Hindlimb muscle (tissue), 1 donor: ENCODE results near the gene PDE8B. TPM values are rescaled to one million over a fixed set of nuclear protein-coding genes. Genes with fewer than 3 reads are reported as not detected.

Source experiments
- DNase-seq: peaks from one replicate; pipeline ENCODE4 v3.0.0-alpha.2; 2013
- polyA plus RNA-seq: library from polyadenylated mRNA; unstranded; fragments of 120-200 nt; gene quantifications from one replicate; pipeline ENCODE4 v1.2.1, GENCODE V29; 2013; ENCODE audit not compliant: insufficient read length

PDE8B gene
- polyA plus RNA-seq, 1 donor, result 2.4 TPM

DNA sequence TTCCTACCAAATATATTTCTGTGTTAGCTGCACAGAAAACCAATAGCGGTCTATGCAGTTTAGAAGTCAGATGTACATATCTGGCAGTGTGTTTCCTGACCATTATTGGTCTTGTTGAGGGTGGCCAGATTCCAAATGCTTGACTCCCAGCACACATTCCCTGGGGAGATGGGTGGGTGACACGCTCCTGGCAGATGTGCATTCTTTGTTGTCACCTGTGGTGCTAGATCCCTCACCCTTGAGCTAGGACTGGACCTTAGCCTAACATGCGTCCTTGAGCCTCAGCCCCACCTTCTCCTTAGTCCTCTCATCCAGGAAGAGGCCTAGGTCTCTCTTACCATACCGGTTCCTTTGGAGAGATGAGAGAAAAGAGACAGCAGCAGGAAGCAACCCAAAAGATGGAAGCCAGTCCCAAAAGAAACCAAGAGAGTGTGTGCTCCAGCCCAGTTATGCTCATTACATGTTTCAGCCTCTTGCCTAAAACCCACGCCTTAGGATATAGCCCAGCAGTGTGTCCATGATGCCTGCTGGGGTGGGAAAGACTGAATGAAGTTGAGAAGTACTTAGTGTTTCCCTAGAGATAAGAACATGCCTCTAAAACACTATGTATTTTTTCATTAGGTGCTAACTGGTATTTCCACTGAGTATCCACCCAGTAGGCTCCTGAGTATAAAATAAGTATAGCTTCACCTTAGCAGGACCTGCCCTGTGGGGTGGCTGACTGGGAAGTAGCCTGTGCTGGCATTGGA is 116.7 kb downstream of the PDE8B start:
- no peak for DNase-seq

GRCh38 chr5:77328930-77329647 is 118.6 kb downstream of the PDE8B start:
- DNase-seq, result no peak

DNA sequence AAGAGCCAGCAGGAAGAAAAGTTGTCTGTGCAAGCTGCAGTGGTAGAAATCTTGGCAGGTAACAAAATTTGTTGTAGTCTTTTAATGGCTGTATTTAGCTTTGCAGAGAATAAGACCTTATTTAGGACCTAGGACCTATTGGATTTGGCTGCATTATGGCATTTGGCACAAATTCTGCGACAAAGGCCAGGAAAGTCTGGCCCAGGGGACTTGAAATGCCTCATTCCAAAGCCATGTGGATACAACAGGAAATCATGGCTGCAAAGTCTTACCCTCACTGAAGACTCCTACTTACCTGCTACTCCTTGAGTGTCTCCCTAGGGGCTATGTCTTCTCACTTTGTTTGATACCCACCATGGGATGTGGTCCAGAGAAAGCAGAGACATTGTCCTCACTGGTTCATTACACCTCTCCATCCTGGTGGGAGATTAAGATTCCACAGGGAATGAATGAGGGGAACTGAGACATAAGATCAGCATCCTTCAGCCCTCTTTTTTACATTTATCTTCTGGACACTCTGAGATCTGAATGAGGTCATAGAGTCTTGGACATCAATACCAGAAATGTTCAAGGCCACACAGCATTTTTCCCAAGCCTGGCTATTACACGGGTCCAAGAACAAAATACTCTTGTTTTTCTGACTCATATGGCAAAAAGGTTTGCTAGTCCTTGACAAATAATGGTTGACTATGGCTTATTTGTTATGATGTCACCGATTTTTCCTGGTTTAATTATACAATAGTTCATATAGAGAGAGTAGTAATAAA is 119.4 kb downstream of the PDE8B start:
- no peak for DNase-seq

DNA sequence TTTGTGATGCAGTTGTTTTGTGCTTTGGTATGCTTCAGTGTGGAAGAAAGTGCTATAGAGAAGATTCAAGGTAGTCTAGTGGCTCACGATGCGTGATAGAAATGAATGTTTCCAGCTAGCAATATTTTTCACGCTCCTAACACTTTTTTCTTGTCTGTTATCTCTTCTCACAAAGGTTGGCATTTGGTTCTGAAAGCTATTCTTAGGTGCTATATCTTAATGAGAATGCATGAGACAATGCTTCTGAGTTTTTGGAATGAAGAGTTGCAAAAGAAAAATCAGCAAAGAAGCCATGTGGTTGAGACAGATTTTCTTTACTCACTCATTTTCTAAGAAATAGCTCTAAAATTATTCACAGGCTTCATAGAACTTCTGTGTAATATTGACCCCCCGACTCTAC is 122.6 kb downstream of the PDE8B start:
- DNase-seq, result no peak

DNA sequence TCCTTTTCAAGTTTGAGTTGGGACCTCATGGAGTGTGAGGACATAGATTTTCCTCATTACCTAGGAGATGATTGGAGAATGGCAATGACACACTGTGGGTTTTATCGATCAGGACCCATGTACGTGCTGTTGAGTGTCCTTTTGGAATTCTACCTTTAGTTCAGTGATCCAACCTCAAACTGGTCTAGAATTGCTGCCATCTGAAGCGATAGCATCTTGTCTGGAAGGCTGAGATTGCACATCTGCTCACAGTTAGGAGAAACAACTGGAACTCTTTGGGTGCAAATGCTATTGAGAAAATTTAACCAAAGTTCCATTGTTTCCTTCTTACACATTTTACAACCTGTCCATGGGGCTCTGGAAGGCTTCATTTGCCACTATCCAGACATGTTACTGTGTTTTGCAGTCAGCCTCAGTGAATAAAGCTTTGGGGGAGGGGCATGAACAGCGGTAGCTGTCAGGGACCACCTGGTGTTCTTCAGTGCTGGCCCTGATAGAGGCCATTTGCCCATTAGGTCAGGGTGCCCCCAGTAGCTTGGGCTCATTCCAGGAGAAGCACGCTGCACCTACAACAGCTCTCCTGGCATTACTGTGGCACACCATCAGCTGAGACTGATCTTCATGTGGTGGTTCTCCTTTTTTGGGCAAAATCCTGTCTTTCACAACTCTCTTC is 123.1 kb downstream of the PDE8B start:
- no peak for DNase-seq

- peak; percentile 26 for DNase-seq
Observed at GRCh38 chr5:77337246-77337645, 126.8 kb downstream of the PDE8B start.

DNA sequence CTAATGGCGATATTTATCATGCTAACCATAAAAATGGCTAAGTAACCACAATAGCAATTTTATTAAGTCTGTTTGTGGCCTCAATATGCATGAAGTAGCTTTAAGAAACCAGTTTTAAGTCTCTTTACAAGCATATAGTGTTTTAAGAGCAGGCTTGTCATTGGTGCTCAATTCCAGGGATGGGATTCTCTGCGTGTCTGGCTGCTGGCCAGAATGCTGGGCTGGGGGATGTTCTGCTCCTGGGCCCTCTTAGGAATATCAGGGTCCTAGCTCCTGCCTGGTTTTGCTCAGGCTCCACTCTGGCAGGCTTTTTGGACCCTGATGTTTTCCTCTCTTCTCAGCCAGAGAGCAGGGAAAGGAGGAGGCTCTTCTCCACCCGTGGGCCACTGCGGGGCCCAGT is 127.2 kb downstream of the PDE8B start:
- DNase-seq, result peak; percentile 47

DNA sequence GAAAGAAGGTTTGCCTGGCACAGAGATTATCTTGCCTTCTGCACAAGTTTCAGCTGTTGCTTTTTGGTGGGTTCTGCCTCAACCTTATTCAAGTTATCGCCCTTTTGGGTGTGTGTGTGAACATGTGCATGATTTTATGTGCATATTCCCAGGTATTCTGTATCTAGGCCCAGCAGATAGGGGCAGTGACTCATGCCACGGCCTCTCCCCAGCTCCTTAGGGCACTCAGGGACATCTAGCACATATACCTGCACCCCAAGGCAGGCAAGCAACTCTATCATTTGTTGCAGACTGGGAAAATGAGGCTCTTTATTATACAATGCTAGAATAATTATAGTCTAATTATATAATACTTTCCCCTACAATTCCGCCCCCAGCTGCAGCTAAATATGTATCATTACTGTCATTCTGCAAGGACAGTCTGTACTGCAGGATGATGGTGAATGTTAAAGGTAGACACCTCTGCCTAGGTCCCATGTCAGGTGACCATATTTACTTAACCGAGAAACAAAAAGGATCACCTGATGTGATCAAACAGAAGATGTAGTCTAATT is 128.9 kb downstream of the PDE8B start:
- no peak for DNase-seq

- no peak for DNase-seq
Observed at GRCh38 chr5:77343165-77343564, 132.7 kb downstream of the PDE8B start.

- DNase-seq, result no peak
Observed at GRCh38 chr5:77347435-77348098, 137.1 kb downstream of the PDE8B start.

DNA sequence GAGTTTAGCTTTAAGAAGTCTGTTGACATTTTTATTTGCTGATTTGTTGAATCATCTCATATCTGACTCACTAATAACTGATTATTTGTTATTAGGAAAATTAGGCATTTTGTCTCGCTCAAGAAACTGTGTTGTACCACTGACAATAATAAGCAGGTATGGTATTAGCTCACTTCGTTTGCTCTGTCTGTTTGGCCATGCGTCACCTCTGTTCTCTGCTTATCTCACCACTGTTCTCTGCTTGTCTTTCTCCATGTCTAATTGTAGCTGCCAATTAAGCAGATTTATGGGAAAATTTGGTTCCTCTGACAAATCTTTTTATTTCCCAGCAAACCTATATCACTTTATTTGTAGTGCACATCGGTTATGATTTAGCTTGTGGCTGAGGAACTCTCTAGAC is 142.8 kb downstream of the PDE8B start:
- no peak for DNase-seq

- DNase-seq, result no peak
Observed at GRCh38 chr5:77354454-77354853, 144.0 kb downstream of the PDE8B start.

DNA sequence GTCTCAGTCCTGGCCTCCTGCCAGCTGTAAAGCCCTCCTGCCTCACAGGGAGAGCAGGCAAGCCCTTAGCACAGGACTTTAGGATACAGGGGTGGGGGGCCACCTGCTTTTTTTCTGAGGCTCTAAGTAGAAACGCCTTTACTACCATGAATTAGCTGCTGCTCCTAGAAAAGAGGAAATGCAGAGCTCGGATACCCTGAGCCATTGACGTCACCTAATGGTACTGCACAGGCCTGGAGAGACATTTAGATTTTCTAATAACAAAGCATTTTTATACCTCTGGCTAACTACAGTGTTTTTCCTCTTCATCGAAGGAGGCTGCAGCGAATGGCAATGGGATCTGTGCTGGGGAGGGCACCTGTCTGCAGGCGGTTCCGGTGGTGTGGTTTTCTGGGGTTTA is 144.6 kb downstream of the PDE8B start:
- DNase-seq, result no peak

DNA sequence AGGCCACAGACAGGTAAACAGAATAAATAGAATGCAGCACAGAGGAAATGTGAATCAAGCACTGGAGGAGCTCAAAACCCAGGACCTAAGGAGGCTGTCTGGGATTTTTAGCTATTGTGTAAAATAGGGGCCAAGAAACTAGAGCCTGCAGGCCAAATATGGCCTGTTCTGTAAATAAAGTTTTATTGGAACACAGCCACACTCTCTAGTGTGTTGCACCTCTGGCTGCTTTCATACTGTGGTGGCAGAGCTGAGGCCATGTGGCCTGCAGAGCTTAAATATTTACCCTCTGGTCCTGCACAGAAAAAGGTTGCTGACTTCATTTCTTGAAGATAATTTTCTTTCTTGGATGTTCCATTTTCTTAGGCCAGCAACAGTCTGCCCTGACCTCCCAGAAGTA is 145.3 kb downstream of the PDE8B start:
- DNase-seq, result no peak

- no peak for DNase-seq
Observed at GRCh38 chr5:77356740-77357139, 146.3 kb downstream of the PDE8B start.

GRCh38 chr5:77358255-77359205 is 148.1 kb downstream of the PDE8B start:
- DNase-seq, result no peak

DNA sequence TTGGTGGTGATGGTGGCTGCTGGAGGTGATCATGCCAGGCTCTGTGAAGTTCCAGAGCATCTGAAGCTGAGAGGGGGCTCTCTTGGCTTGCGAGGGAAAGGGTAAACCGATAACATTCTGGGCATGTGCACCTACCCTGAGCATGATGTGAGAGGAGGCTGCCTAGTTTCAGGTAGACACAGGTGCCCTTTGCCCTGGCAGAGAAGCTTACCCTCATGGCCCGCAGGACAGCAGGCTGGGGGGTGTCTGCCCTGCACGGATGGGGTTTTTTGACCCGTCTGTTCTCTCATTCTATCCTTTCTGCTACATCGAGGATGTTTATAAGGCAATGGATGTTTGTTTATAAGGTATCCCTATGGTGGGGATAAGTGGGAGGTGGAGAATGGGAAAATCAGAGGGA is 148.8 kb downstream of the PDE8B start:
- no peak for DNase-seq

DNA sequence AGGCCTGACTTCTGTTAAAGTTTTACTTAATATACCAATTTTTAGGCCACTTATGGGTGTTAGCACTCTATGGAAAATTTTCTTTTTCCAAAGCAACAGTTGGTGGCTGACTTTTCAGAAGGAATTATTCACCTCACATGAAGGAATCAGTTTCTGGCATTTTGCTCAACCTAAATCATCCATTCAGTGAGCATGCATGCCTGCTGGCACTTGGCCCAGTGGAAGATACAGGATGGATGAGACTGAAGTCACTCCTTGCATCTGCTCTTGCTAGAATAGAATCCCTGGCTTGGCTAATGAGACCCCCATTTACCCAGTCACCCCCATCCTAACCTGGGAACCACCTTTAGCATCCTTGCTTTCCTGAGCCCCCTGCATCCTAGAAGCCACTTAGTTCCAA is 149.9 kb downstream of the PDE8B start:
- DNase-seq, result no peak

DNA sequence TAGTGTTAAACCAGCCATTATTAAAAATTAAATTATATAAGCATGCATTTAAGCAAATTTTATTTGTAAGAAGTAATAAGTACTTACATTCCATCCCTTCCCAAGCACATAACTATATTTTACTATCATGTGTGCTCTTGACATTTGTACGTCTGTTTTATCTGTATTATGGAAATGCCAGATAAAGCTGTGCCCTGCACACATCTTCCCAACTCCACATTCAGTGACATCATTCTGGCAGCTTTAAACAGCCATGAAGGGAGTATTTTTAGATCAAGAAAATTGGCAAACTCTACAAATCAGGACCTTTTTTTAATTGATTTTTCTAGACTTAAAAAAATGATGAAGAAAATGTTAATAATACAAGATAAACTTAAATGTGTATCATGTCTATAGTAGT is 150.5 kb downstream of the PDE8B start:
- DNase-seq, result no peak

DNA sequence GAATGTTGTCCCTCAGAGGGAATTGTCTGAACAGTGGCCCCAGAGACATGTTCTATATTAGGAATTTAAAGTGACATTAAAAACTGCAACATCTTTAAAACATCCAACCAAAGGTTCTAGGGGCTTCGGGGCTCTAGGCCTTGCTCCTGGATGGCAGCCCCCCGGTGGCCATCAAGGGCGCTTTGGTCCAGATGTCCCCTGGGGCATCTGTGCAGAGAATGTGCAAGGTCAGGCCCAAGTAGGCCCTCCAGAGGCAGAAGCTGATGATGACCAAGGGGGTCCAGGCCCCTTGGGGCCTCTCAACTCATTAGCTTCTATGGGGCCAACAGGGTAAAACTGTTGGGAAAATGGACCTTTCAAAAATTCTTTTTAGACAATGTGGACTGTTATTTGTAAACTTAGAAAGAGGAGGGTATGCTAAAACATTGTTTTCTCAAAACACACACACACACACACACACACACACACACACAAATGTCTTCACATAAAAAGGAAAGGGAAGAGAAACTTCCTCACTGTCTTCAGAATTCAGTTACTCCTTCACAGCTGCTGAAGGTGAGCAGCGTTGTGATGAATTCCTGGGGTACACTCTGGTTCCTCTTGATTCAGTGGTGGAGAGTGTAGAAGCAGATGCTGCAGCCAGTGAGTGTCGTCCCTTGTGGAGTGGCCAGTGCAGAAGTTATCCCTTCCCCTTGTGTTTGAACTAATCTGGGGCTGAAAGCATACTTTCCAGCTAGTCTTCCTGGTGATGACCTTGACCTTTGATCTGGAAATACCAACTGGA is 156.4 kb downstream of the PDE8B start:
- DNase-seq, result no peak
